Gastroesophageal sphincter (tissue), 3 donors: Measurements from ENCODE around the gene ESR2.

Experiments used
- CTCF ChIP-seq, 4 experiments: fragments of 200-600 bp in 2 of 4; fragments of 450-650 bp in 2 of 4; sonication (generic) in 1 of 4; IDR thresholded peaks; one replicate each; pipeline ENCODE4 v1.5.1; 2017 to 2019; ENCODE audit warnings: antibody characterized with exemption in 4 of 4, mild to moderate bottlenecking in 2 of 4, moderate library complexity in 2 of 4
- EP300 ChIP-seq: sonication (generic); formaldehyde crosslinking; IDR thresholded peaks from one replicate; pipeline ENCODE4 v1.6.1; 2017; ENCODE audit warnings: antibody characterized with exemption, mild to moderate bottlenecking

- TF ChIP-seq CTCF (IDR thresholded peaks at IDR 0.05) (no peak), EP300 (no peak)
Measured at GRCh38 chr14:64217834-64218233, 76.3 kb downstream of the ESR2 start.
